ENCODE results near the gene KRT74.

The KRT74 gene

DNA sequence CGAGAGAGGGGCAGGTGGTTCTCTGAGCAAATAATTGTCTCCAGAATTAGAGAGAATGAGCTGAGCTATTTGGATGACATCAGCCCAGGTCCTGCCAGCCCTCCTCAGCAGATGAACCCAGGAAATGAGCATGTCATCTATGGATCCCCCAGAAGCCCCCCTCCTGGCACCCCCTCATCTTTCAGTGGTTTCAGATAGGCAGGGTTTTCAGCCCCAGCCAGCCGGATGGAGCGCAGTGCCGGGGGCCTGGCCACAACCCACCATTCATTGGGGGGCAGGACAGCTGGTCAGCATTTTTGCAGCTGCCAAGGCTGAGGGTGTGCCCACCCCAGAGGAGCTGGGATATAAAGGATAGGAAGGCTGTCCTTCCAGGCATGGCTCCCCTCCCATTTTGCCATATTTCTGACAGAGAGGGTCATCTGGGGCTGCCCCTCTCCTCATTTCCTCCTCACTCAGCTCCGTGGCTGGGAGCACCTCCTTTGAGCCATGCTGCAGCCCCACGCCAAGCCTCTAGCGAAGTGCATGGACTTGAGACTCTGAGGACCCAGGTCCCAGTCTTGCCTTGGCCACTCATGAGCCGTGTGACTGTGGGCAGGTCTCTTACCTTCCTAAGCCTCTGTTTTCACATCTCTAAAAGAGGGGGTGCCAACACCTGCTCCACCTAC lies 14.7 kb downstream of the KRT74 start:
- TF ChIP-seq, protein P1, sequence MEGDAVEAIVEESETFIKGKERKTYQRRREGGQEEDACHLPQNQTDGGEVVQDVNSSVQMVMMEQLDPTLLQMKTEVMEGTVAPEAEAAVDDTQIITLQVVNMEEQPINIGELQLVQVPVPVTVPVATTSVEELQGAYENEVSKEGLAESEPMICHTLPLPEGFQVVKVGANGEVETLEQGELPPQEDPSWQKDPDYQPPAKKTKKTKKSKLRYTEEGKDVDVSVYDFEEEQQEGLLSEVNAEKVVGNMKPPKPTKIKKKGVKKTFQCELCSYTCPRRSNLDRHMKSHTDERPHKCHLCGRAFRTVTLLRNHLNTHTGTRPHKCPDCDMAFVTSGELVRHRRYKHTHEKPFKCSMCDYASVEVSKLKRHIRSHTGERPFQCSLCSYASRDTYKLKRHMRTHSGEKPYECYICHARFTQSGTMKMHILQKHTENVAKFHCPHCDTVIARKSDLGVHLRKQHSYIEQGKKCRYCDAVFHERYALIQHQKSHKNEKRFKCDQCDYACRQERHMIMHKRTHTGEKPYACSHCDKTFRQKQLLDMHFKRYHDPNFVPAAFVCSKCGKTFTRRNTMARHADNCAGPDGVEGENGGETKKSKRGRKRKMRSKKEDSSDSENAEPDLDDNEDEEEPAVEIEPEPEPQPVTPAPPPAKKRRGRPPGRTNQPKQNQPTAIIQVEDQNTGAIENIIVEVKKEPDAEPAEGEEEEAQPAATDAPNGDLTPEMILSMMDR (IDR thresholded peaks at IDR 0.05; ENCODE audit: control insufficient read depth, insufficient read depth, low read depth, low read length, missing control alignments) = no peak
- no peak for DNase-seq (ENCODE audit: low read depth)

DNA sequence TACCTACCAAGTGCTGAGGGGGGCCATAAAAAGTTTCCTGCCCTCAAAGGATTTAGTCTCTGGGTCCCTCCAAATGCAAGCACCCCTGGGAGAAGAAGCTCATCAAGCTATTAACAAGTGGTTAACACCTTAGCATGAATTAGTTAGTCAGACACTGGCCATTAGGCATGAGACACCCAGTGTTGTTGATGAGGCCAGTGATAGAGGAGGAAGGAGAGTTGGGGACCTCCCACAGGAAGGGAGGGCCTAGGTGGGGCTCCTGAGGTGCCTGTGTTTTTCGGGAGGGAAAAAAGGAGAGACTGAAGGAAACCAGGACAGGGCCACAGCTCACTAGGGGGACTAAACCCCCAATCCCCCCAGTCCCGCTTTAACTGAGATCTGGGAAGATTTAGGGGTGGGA lies 16.2 kb downstream of the KRT74 start:
- no peak for DNase-seq (ENCODE audit: low read depth)
- TF ChIP-seq, protein P1 (IDR thresholded peaks at IDR 0.05; ENCODE audit: control insufficient read depth, insufficient read depth, low read depth, low read length, missing control alignments) = no peak
- no peak overlapping the region for H3K4me3 ChIP-seq (ENCODE audit: control insufficient read depth, low read depth, low read length)

More for the DNA sequence above, 14.7 kb downstream of the KRT74 start:
- no peak overlapping the region for H3K4me3 ChIP-seq (ENCODE audit: control insufficient read depth, low read depth, low read length)

DNA sequence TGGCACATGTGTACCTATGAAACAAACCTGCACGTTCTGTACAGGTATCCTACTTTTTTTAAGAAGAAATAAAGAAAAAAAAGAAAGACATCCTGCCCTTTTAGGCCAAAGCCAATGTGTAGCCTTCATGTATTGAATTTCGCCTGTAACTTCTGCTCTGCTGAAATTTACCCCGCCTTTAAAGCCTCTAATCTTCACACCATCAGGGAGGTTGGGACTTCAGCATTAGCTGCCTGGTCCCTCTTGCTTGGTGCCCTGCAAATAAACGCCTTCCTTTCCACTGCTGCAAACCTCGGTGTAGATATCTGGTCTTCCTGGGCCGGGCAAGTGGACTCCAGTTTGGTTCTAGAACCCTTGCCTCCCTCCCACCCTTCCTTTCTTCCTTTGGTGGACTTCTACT lies 18.1 kb downstream of the KRT74 start:
- TF ChIP-seq, protein P1 (IDR thresholded peaks at IDR 0.05; ENCODE audit: control insufficient read depth, insufficient read depth, low read depth, low read length, missing control alignments) = no peak
- DNase-seq (ENCODE audit: low read depth) = no peak

DNA sequence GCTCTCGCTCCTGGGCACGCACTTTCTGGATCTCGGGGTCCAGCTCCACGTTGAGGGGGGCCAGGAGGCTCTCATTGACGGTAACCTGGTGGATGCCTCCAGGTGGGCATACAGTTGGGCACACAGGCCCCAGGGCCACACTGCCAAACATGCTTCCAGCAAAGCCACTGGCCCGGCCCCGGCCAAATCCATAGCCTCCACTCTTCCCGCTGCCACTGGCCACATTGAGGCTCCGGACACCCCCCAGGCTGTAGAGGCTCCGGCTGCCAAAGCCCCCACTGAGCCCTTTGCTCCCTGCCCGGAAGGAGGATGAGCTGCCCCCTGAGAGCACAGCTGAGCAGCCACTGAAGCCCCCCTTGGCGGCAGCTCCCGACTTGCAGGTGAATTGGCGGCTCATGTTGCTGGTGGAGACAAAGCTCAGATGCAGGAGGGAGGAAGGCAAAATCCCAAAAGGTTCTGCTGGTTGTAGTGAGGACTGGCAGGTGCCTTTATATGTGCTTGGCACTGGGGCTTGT lies 20.9 kb downstream of the KRT74 start, which contains the start of gene KRT71:
TSS of gene KRT71 (minus strand) at position 465 of the 515 bp plus-strand sequence. CDS start at position 397, 68 bp downstream.
- no peak for DNase-seq (ENCODE audit: low read depth)
- H3K4me3 ChIP-seq (ENCODE audit: control insufficient read depth, low read depth, low read length) = no peak within 1 kb of the TSS
- TF ChIP-seq, protein P1 (IDR thresholded peaks at IDR 0.05; ENCODE audit: control insufficient read depth, insufficient read depth, low read depth, low read length, missing control alignments) = no peak

More for the DNA sequence above, 18.1 kb downstream of the KRT74 start:
- H3K4me3 ChIP-seq (ENCODE audit: control insufficient read depth, low read depth, low read length) = no peak overlapping the region

DNA sequence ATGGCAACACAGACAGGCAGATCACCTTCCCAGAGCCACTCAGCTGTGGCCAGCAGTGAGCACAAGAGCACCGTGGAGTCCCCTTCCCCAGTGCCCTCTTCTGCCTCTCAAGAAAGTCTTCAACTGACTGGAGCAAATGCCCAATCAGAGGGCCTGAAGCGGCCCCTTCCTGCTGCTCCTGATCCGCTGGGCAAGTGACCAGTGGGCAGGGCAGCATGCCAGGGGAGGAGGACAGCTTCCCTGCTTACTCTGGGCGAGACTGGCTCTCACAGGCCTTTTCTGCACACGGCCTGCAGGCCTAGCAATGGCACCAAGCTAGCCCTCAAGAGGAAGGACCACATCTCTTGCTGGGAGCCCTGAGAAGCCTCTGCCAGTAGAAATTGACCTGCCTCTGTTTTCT lies 21.6 kb downstream of the KRT74 start:
- H3K4me3 ChIP-seq (ENCODE audit: control insufficient read depth, low read depth, low read length) = no peak overlapping the region
- DNase-seq (ENCODE audit: low read depth) = no peak
- TF ChIP-seq, protein P1 (IDR thresholded peaks at IDR 0.05; ENCODE audit: control insufficient read depth, insufficient read depth, low read depth, low read length, missing control alignments) = no peak

DNA sequence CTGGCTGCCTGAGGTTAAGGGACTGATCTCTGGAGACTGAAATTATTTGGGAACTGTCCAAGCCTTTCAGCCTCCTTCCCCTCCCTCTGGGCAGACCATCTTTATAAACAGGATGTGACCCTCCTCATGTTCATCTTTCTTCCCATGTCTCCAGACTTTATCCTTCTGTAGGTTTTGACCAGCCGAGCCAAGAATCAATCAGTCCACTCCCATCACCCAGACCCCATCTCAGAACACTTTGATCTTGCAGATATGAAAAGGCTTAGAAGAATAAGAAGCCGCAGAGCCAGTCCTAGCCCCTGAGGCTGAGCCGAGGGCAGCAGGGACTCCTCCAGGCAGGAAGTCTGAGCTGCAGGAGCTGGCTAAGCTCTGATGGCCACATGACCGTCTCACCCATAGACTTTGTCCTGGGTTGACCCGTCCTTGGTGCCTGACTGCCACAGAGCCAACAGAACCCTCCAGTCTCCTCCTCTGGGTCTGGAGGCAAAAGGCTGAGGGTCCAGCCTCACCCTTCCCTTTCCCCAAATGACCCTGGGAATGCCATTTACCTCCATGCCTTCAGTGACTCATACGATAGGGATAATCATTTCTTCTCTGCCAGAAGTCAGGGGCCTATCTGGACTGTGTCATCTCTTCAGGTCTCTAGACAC lies 22.3 kb downstream of the KRT74 start:
- no peak for DNase-seq (ENCODE audit: low read depth)
- TF ChIP-seq, protein P1 (IDR thresholded peaks at IDR 0.05; ENCODE audit: control insufficient read depth, insufficient read depth, low read depth, low read length, missing control alignments) = no peak
- H3K4me3 ChIP-seq (ENCODE audit: control insufficient read depth, low read depth, low read length) = no peak overlapping the region
